GM12878 (cell line): ENCODE results near the gene CLRN1.

Experiments
- CTCF ChIP-seq, 3 experiments: IDR thresholded peaks in 2 of 3; conservative IDR thresholded peaks in 1 of 3; 2 replicates each; pipeline ENCODE4 v1.5.1; 2011; ENCODE audit warnings: low read depth in 3 of 3, low read length in 3 of 3, mild to moderate bottlenecking in 3 of 3, control low read depth in 2 of 3, moderate library complexity in 2 of 3, inconsistent platforms in 1 of 3, mixed read lengths in 1 of 3; ENCODE audit not compliant: control insufficient read depth in 2 of 3, insufficient read depth in 1 of 3; ENCODE audit errors: extremely low read depth in 1 of 3
- POLR2A ChIP-seq: IDR thresholded peaks from 2 replicates; pipeline ENCODE4 v1.6.1; 2011; ENCODE audit warnings: low read depth, mild to moderate bottlenecking, low read length
- REST ChIP-seq: IDR thresholded peaks from 2 replicates; pipeline ENCODE4 v1.6.1; 2012; ENCODE audit warnings: mild to moderate bottlenecking, low read depth, low read length
- SP1 ChIP-seq: IDR thresholded peaks from one replicate; pipeline ENCODE4 v1.6.1; 2011; ENCODE audit warnings: low read depth, low read length
- TCF7 ChIP-seq: IDR thresholded peaks from 2 replicates; pipeline ENCODE4 v1.6.1; 2014; ENCODE audit warnings: antibody characterized with exemption, borderline replicate concordance
- ZNF274 ChIP-seq: IDR thresholded peaks from one replicate; pipeline ENCODE4 v1.8.0; 2011; ENCODE audit not compliant: insufficient read length, insufficient read depth
- TF ChIP-seq, protein P1 (sequence below): IDR thresholded peaks from 2 replicates; pipeline ENCODE4 v1.6.1; 2011; ENCODE audit warnings: low read depth, mild to moderate bottlenecking, low read length, moderate library complexity, borderline replicate concordance; ENCODE audit errors: extremely low read depth
- TF ChIP-seq, protein P2 (sequence below): IDR thresholded peaks from 2 replicates; pipeline ENCODE4 v1.6.1; 2011; ENCODE audit warnings: borderline replicate concordance, low read depth, mild to moderate bottlenecking, moderate library complexity, mixed read lengths, low read length; ENCODE audit not compliant: insufficient read depth; ENCODE audit errors: extremely low read length

GRCh38 chr3:150906461-150906860, 66.1 kb downstream of the CLRN1 start:
- no peak for TF ChIP-seq POLR2A
- TF ChIP-seq CTCF (IDR thresholded peaks at IDR 0.05 in 2 of 3, conservative IDR thresholded peaks at IDR 0.05 in 1 of 3; ENCODE audit: control insufficient read depth in 2 of 3, extremely low read depth in 1 of 3, insufficient read depth in 1 of 3, low read depth in 3 of 3, low read length in 3 of 3) = no peak
- TF ChIP-seq REST = no peak
- no peak for TF ChIP-seq ZNF274
- TF ChIP-seq TCF7 = no peak
- TF ChIP-seq, protein P1, sequence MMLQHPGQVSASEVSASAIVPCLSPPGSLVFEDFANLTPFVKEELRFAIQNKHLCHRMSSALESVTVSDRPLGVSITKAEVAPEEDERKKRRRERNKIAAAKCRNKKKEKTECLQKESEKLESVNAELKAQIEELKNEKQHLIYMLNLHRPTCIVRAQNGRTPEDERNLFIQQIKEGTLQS = no peak
- TF ChIP-seq, protein P2, sequence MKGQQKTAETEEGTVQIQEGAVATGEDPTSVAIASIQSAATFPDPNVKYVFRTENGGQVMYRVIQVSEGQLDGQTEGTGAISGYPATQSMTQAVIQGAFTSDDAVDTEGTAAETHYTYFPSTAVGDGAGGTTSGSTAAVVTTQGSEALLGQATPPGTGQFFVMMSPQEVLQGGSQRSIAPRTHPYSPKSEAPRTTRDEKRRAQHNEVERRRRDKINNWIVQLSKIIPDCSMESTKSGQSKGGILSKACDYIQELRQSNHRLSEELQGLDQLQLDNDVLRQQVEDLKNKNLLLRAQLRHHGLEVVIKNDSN = no peak
- TF ChIP-seq SP1 = no peak
